GM12801 (cell line): ENCODE results near the gene OAS3.

Experiments used
- CTCF ChIP-seq: IDR thresholded peaks from one replicate; pipeline ENCODE4 v1.5.1; 2011; ENCODE audit warnings: control low read depth; ENCODE audit not compliant: insufficient read length; ENCODE audit errors: extremely low read depth

The OAS3 gene

GRCh38 chr12:112973011-112973735 lies 34.9 kb downstream of the OAS3 start:
- TF ChIP-seq CTCF = no peak

- no peak for TF ChIP-seq CTCF
Measured at GRCh38 chr12:112973818-112974231, 35.6 kb downstream of the OAS3 start.

GRCh38 chr12:112974904-112975303 lies 36.6 kb downstream of the OAS3 start:
- no peak for TF ChIP-seq CTCF

- no peak for TF ChIP-seq CTCF
Measured at GRCh38 chr12:112977139-112977538, 38.9 kb downstream of the OAS3 start.

GRCh38 chr12:112977641-112978040 lies 39.4 kb downstream of the OAS3 start:
- TF ChIP-seq CTCF = no peak

GRCh38 chr12:112978163-112979040 lies 40.1 kb downstream of the OAS3 start, which contains the start of gene OAS2:
Gene OAS2 (plus strand): TSS chr12:112978519. CDS start chr12:112978609, 90 bp downstream.
- no peak for TF ChIP-seq CTCF

- no peak for TF ChIP-seq CTCF
Measured at GRCh38 chr12:112979041-112979680, 40.9 kb downstream of the OAS3 start.
